Measurements from ENCODE around the gene GJA1.

Gene GJA1

GRCh38 chr6:121399966-121400365, 35.5 kb upstream of the GJA1 start:
- POLR2A ChIA-PET = no interaction called here
- DNase-seq (ENCODE audit: extremely low spot score) = no peak
- CTCF ChIA-PET = interaction anchor here (1.1 to 1.9 kb wide), 4 partner anchors 9 to 347 kb away, joined by 3 to 8 read pairs (median 6); no protein-coding TSS in a partner anchor
- no peak for TF ChIP-seq CTCF (IDR thresholded peaks at IDR 0.05; ENCODE audit: control extremely low read depth, extremely low read depth, low read depth, missing control alignments)

DNA sequence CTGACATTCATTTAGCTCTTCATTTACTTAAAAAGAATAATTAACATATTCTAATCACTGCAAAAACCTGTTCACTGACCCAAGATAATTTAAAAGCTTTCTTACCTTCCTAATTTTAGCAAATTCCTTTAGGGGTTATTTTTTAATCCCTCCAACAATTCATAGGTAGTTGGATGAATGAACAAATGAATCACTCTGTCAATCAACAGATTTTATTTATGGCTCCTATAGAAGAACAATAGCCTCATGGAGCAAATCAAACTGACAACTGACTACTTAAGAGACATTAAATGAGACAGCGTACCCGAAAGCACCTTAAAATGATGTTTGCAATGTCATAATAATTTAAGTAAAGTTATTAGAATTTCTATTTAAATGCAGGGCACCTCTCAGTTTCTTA, 31.5 kb upstream of the GJA1 start:
- POLR2A ChIA-PET = no interaction called here
- TF ChIP-seq CTCF (IDR thresholded peaks at IDR 0.05; ENCODE audit: control extremely low read depth, extremely low read depth, low read depth, missing control alignments) = no peak
- CTCF ChIA-PET = no interaction called here
- no peak for DNase-seq (ENCODE audit: extremely low spot score)

- no peak for DNase-seq (ENCODE audit: extremely low spot score)
- ChIA-PET CTCF (interaction anchor here (0.8 to 1.2 kb wide), 2 partner anchors 12 to 38 kb away, joined by 3 read pairs; no protein-coding TSS in a partner anchor), POLR2A (no interaction called here)
- no peak for TF ChIP-seq CTCF (IDR thresholded peaks at IDR 0.05; ENCODE audit: control extremely low read depth, extremely low read depth, low read depth, missing control alignments)
These were observed 30.1 kb upstream of the GJA1 start for GRCh38 chr6:121405306-121405705.

DNA sequence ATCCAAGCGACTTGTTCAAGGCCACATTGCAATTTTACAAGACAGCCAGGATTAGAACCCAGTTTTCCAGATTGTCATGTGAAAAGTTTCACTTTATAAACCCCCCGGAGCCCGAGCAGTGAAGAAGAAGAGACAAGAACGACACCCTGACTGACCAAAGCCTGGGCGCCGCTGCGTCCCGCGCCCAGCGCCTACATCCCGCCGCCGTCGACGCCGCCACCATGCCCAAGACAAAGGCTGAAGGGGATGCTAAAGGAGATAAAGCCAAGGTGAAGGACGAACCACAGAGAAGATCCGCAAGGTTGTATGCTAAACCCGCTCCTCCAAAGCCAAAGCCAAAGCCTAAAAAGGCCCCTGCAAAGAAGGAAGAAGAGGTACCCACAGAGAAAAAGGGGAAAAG, 27.1 kb upstream of the GJA1 start:
- POLR2A ChIA-PET = no interaction called here
- DNase-seq (ENCODE audit: extremely low spot score) = no peak
- TF ChIP-seq CTCF (IDR thresholded peaks at IDR 0.05; ENCODE audit: control extremely low read depth, extremely low read depth, low read depth, missing control alignments) = no peak
- CTCF ChIA-PET = no interaction called here

DNA sequence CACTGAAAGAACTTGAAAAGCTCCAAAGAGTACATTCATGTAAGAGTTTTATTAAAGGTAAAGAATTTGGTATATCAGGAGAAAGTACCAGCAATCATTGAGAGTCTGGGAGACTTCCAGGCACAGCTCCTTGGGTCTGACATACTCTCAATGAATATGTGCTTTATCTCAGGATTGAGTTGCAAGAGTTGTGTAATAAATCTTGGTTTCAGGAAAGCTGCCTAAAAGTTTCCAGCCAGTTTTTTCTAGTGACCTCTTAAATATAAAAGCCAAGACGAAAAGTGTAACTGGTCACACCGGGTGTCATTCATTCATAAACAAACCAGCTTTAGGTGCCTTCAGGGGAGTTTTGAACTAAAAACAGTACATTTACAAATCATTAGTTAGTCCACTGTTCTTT, 21.6 kb upstream of the GJA1 start:
- POLR2A ChIA-PET = no interaction called here
- no peak for TF ChIP-seq CTCF (IDR thresholded peaks at IDR 0.05; ENCODE audit: control extremely low read depth, extremely low read depth, low read depth, missing control alignments)
- CTCF ChIA-PET = interaction anchor here (1.0 to 1.2 kb wide), 2 partner anchors 13 to 16 kb away, joined by 3 read pairs; no protein-coding TSS in a partner anchor
- no peak for DNase-seq (ENCODE audit: extremely low spot score)

DNA sequence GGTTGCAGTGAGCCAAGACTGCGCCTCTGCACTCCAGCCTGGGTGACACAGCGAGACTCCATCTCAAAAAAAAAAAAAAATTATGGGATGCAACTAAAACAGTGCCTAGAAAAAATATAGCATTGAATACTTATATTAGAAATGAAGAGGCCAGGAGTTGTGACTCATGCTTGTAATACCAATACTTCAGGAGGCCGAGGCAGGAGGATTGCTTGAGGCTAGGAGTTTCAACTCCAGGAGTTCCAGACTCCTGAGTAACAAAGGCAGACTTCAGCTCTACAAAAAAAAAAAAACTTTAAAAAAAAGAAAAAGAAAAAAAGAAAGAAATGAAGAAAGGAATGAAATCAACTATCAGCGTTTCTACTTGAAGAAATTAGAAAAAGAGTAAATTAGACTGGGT, 17.1 kb upstream of the GJA1 start:
- POLR2A ChIA-PET = no interaction called here
- CTCF ChIA-PET = interaction anchor here (1.5 kb wide), 1 partner anchor 11 kb away, joined by 4 read pairs; no protein-coding TSS in a partner anchor
- DNase-seq (ENCODE audit: extremely low spot score) = no peak
- no peak for TF ChIP-seq CTCF (IDR thresholded peaks at IDR 0.05; ENCODE audit: control extremely low read depth, extremely low read depth, low read depth, missing control alignments)

GRCh38 chr6:121426686-121427085, 8.8 kb upstream of the GJA1 start:
- CTCF ChIA-PET = interaction anchor here (1.1 kb wide), 1 partner anchor 13 kb away, joined by 3 read pairs; no protein-coding TSS in a partner anchor
- POLR2A ChIA-PET = no interaction called here
- DNase-seq (ENCODE audit: extremely low spot score) = no peak
- TF ChIP-seq CTCF (IDR thresholded peaks at IDR 0.05; ENCODE audit: control extremely low read depth, extremely low read depth, low read depth, missing control alignments) = no peak

Measured in GM10248 (cell line).